AG20443 (cell line): ENCODE measurements around the gene VIPR2.

ENCODE experiments used
- DNase-seq: peaks from one replicate; pipeline ENCODE4 v3.0.0; 2012; ENCODE audit warnings: low spot score, mixed read lengths

The VIPR2 gene

GRCh38 chr7:159066816-159067575, 77.7 kb downstream of the VIPR2 start:
- no peak for DNase-seq

- DNase-seq, result no peak
Measured at GRCh38 chr7:159065852-159066480, 78.7 kb downstream of the VIPR2 start.

DNA sequence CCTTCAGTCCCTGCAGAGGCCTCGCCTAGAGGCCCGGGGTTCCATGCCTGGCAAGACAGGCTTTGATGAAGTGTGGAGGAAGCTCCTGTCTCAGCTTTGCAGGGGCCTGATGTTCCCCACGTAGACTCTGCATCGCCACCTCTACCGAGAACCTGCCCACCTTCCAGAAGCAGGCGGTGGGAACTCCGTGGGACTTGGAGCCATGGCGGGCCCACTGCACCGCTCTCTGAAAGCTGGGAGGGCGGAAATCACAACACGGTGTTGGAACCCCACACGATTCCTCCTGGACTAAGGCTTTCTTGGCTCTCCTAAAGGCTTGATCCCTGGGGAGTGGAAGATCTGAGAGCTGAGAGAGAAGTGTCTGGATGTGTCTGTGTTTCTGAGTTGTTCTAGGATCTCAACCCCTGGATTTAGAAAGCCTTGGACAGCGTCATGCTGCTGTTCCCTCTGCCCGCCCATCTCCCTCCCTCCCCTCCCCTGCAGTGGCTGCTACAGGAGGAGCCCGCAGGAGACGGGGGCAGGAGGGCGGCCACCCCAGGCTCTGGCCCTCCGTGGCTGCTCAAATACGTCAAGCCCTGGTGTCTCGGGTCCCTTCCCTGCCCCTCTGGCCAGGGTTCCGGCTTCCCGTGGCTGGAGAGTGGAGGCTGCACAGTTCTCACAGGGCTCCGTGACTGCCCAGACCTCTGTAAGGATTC, 79.7 kb downstream of the VIPR2 start:
- DNase-seq, result no peak

- no peak for DNase-seq
Measured at GRCh38 chr7:159064121-159064815, 80.4 kb downstream of the VIPR2 start.

DNA sequence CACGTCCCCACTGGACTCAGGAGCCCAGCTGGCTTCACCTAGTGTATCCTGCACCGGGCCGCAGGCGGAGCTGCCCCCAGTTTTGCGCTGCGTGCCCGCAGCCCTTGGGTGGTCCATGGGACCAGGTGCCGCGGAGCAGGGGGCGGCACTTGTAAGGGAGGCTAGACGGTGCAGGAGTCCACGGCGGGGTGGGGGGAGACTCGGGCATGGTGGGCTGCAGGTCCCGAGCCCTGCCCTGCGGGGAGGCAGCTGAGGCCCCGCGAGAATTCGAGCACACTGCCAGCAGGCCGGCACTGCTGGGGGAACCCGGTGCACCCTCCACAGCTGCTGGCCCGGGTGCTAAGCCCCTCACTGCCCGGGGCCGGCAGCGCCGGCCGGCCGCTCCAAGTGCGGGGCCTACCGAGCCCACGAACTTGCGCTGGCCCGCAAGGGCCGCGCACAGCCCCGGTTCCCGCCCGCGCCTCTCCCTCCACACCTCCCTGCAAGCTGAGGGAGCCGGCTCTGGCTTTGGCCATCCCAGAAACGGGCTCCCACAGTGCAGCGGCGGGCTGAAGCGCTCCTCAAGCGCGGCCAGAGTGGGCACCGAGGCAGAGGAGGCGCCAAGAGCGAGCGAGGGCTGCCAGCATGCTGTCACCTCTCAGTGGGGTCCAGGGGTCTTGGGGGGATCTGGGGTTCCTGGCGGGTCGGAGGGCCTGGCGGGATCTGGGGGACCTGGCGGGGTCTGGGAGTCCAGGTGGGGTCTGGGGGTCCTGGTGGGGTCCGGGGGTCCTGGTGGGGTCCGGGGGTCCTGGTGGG, 81.4 kb downstream of the VIPR2 start:
- DNase-seq, result no peak

DNA sequence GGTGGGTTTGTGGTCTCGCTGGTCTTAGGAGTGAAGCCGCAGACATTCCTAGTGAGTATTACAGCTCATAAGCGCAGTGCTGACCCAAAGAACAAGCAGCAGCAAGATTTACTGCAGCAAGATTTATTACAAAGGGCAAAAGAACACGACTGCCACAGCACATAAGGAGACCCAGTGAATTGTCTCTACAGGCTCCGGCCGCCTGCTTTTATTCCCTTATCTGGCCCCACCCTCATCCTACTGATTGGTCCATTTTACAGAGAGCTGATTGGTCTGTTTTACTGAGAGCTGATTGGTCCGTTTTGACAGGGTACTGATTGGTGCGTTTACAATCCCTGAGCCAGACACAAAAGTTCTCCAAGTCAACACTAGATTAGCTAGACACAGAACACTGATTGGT, 82.1 kb downstream of the VIPR2 start:
- no peak for DNase-seq

DNA sequence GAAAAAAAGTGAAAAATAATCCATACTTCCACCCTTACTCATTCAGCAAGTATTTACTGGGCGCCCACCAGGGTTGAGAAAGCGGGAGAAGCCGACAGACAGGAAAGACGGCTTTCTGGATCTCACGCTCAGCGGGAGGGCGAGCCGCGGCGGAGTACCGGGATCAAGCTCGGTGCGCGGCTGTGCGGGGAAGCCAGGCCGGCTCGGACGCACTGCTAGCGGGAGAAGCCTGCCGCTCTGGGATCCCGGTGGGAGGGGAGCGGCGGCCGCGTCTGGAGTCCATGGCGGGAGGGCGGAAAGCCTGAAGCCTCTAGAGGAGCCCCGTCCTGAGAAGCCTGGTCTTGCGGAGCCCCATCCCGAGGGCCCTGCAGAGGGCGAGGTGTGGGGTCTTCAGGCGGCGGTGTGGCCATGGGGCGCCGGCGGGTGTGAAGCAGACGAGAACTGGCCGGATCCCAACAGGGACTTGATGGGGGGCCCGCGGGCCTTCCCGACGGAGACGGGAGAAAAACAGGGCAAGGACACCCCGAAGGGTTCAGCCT, 82.9 kb downstream of the VIPR2 start:
- DNase-seq, result no peak

DNA sequence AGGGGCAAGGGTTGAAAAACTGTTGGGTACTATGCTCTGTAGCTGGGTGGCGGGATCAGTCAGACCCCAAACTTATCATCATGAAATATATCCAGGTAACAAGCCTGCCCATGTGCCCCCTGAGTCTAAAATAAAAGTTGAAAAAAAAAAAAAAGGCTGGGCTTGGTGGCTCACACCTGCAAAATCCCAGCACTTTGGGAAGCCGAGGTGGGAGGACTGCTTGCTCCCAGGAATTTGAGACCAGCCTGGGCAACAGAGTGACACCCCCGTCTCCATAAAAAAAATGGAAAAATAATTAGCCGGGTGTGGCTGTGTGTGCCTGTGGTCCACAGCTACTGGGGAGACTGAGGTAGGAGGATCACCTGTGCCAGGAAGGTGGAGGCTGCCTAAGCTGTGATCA, 83.5 kb downstream of the VIPR2 start:
- DNase-seq, result no peak

GRCh38 chr7:159060440-159060839, 84.2 kb downstream of the VIPR2 start:
- DNase-seq, result no peak

- DNase-seq, result no peak
Measured at GRCh38 chr7:159059629-159060028, 85.0 kb downstream of the VIPR2 start.

GRCh38 chr7:159057647-159058046, 87.0 kb downstream of the VIPR2 start:
- no peak for DNase-seq

- no peak for DNase-seq
Measured at GRCh38 chr7:159056737-159057136, 87.9 kb downstream of the VIPR2 start.

DNA sequence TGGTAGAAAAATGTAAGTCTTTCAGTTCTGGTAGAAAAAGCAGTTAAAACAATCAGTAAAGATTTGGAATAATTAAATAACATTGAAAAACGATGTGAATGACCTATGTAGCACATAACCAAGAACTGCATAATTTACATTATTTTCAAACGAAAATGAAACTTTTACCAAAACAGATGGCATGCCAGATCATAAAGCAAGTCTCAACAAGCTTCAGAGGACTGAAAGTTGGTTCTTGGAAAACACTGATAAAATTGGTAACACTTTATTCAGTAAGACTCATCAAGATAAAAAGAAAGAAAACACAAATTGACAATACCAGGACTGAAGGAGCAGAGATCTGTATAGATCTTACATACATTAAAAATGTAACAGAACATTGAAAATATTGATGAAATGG, 92.8 kb downstream of the VIPR2 start:
- DNase-seq, result no peak

DNA sequence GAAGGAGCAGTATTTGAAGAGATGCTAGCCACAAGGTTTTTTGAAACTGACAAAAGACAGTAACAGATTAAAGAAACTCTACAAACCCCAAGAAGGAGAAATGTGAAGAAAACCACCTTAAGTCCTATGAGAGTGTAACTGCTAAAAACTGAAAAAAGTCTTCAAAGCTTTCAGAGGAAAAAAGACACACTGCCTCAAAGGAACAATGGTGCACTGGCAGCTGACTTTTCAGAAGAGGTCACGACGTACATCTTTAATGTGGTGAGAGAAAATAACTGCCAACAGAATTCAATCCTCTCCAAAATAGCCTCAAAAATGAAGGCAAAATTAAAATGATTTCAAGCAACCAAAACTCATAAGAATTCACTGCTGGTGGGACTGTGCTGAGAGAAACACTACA, 94.0 kb downstream of the VIPR2 start:
- DNase-seq, result no peak

DNA sequence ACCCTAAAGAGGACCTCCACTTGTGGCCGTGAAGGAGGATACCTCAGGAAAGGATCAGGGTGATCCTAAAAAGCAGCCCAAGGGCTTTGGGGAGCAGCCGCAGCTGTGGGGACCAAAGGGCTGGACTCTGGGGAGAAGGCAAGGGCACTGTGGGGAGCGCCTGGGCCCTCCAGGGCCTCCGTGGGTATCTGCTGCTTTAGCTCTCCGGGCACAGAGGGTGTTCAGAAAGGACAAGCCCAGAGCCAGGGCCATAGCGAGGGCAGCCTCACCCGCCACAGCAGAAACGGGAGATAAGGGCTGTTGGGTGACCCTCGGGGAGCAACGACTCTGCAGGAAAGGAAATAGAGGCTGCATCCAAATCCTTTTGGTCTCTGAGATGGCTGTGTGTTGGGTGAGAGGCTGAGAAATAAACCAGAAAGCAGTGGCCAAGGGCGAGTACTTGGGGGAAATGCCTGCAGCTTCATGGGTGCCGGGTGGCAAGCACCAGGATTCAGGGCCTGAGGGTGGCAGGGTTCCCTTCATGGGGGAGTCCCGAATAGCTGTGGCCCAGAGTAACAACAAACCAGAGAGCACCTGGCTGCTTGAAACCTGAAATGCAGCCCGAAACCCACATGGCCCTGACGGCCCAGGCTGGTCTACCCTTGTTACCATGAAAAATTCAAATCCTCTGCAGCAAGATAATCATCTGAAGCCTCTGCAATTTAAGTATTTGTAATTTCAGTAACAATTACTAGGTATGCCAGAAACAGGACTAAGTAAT, 95.2 kb downstream of the VIPR2 start:
- DNase-seq, result no peak

DNA sequence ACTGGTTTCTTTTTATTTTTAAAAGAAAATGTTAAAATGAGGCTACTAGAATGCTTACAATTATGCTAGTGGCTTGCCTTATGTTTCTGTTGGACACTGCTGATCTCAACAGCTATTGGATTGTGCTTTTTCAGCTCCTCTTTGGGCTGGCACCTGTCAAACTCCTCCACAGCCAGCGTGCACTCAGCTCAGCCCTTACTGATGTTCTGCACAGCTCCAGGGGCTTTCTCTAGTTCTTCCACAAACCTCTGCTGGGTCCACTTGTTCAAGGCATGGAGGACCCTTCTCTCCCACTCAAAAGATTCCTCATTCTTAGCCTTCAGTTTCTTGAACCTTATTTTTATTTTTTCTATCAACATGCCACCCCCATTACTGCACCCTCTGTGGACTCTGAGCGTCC, 96.0 kb downstream of the VIPR2 start:
- DNase-seq, result no peak

- no peak for DNase-seq
Measured at GRCh38 chr7:159047536-159047935, 97.1 kb downstream of the VIPR2 start.

GRCh38 chr7:159046300-159046699, 98.4 kb downstream of the VIPR2 start:
- no peak for DNase-seq

DNA sequence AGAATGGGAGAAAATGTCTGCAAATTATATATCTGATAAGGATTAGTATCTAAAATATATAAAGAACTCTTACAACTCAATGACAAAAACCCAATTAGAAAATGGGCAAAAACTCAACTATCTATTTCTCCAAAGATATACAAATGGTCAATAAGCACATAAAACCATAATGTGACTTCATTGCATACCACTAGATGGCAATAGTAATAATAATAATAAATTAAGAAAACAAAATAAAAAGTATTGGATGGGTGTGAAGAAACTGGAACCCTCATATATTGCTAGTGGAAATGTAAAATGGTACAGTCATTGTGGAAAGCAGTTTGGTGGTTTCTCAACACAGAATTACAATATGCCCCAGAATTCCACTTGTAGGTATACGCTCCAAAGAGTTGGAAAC, 98.8 kb downstream of the VIPR2 start:
- no peak for DNase-seq

GRCh38 chr7:159042581-159043101, 102.0 kb downstream of the VIPR2 start:
- DNase-seq, result no peak

- no peak for DNase-seq
Measured at GRCh38 chr7:159042103-159042502, 102.6 kb downstream of the VIPR2 start.
